ENCODE measurements around the gene CCDC92. TPM values are rescaled to one million over a fixed set of nuclear protein-coding genes. Genes with fewer than 3 reads are reported as not detected.

Gene CCDC92
- polyA plus RNA-seq, 1 donor from 2014 or later = 11.3 TPM

DNA sequence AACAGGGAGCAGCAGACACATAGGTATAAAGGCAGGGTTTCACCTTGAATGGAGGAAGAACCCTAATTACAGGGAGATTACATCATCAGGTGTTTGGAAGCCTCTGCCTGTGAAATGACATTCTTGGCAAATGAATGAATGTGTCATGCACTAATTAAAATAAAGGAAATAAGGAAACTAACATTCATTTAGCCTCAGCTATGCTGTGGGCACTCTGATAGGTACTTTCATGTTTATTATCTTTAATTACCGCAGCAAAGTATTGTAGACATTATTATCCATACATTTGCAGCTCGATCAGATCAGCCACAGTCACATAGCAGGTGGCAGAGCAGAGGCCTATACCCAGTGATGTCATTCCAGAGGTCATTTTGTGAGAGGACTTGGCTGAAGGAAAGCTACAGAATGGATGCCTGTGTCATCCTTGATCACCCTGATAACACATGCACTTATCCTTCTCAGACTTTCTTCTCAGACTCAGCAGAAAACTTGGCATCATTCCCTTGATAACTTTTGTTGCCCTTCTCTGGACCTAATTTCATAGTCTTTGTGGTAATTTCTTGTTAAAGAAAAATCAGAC, 18.8 kb upstream of the CCDC92 start:
- Histone ChIP-seq H3K36me3 (ENCODE audit: insufficient read depth, low read length) (no peaks in the 10 kb centered on the region), H3K27me3 (ENCODE audit: insufficient read depth, low read depth, low read length) (no peaks in the 10 kb centered on the region)

DNA sequence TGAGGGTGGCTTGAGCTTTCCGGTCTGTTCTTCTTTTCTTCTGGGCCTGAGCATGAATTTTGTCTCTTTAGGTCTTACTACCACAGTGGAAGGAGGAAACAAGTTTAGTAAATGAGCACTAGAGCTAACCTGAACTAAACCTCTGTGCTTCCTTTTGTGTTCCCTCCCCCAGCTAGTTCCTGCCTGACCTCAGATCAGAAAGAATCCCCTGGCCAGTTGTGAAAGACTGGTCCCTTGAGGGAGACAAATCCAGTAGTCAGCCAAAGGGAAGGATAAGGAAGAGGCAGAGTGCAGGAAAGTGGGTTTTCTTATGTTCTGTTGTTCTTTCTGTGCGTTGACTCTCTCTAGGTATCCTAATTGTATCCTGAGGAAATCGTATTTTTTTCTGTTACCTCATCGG, 17.9 kb upstream of the CCDC92 start:
- H3K4me3 ChIP-seq (ENCODE audit: low read length) = no peak overlapping the region
- H3K27ac ChIP-seq (ENCODE audit: low read length) = no peak overlapping the region
- no peaks in the 10 kb centered on the region for H3K27me3 ChIP-seq (ENCODE audit: insufficient read depth, low read depth, low read length)
- H3K4me2 ChIP-seq (ENCODE audit: low read length) = no peak overlapping the region
- peaks cover 59% of the 10 kb centered on the region for H3K79me2 ChIP-seq (replicated peaks; ENCODE audit: insufficient read depth, low read length)
- peaks cover 12% of the 10 kb centered on the region for H4K20me1 ChIP-seq (ENCODE audit: insufficient read depth)
- H3K9me2 ChIP-seq (ENCODE audit: insufficient read depth, low read length) = no peaks in the 10 kb centered on the region
- TF ChIP-seq, protein P1, sequence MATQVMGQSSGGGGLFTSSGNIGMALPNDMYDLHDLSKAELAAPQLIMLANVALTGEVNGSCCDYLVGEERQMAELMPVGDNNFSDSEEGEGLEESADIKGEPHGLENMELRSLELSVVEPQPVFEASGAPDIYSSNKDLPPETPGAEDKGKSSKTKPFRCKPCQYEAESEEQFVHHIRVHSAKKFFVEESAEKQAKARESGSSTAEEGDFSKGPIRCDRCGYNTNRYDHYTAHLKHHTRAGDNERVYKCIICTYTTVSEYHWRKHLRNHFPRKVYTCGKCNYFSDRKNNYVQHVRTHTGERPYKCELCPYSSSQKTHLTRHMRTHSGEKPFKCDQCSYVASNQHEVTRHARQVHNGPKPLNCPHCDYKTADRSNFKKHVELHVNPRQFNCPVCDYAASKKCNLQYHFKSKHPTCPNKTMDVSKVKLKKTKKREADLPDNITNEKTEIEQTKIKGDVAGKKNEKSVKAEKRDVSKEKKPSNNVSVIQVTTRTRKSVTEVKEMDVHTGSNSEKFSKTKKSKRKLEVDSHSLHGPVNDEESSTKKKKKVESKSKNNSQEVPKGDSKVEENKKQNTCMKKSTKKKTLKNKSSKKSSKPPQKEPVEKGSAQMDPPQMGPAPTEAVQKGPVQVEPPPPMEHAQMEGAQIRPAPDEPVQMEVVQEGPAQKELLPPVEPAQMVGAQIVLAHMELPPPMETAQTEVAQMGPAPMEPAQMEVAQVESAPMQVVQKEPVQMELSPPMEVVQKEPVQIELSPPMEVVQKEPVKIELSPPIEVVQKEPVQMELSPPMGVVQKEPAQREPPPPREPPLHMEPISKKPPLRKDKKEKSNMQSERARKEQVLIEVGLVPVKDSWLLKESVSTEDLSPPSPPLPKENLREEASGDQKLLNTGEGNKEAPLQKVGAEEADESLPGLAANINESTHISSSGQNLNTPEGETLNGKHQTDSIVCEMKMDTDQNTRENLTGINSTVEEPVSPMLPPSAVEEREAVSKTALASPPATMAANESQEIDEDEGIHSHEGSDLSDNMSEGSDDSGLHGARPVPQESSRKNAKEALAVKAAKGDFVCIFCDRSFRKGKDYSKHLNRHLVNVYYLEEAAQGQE (IDR thresholded peaks at IDR 0.05; ENCODE audit: borderline replicate concordance) = no peak
- no peaks in the 10 kb centered on the region for H3K9me3 ChIP-seq (ENCODE audit: low read length)
- H2AFZ ChIP-seq (ENCODE audit: low read depth, low read length) = no peak overlapping the region
- H3F3A ChIP-seq (ENCODE audit: insufficient read depth, low read length, poor library complexity, severe bottlenecking) = no peaks in the 10 kb centered on the region
- H3K36me3 ChIP-seq (ENCODE audit: insufficient read depth, low read length) = no peaks in the 10 kb centered on the region
- no peak overlapping the region for H3K9ac ChIP-seq (ENCODE audit: low read length)

More for the DNA sequence above, 18.8 kb upstream of the CCDC92 start:
- no peak overlapping the region for H3K27ac ChIP-seq (ENCODE audit: low read length)
- no peaks in the 10 kb centered on the region for H3K9me2 ChIP-seq (ENCODE audit: insufficient read depth, low read length)
- H3K4me3 ChIP-seq (ENCODE audit: low read length) = no peak overlapping the region
- H3F3A ChIP-seq (ENCODE audit: insufficient read depth, low read length, poor library complexity, severe bottlenecking) = no peaks in the 10 kb centered on the region
- H3K9me3 ChIP-seq (ENCODE audit: low read length) = no peaks in the 10 kb centered on the region
- no peak overlapping the region for H3K4me2 ChIP-seq (ENCODE audit: low read length)
- TF ChIP-seq EP300 (conservative IDR thresholded peaks at IDR 0.05; ENCODE audit: poor library complexity, severe bottlenecking) = no peak
- TF ChIP-seq MXI1 (conservative IDR thresholded peaks at IDR 0.05; ENCODE audit: poor library complexity, severe bottlenecking) = no peak
- TF ChIP-seq EZH2 (IDR thresholded peaks at IDR 0.05; ENCODE audit: borderline replicate concordance, insufficient read depth, low read length, poor library complexity, severe bottlenecking) = no peak
- no peak overlapping the region for H2AFZ ChIP-seq (ENCODE audit: low read depth, low read length)
- H3K9ac ChIP-seq (ENCODE audit: low read length) = no peak overlapping the region
- peaks cover 13% of the 10 kb centered on the region for H4K20me1 ChIP-seq (ENCODE audit: insufficient read depth)
- peaks cover 58% of the 10 kb centered on the region for H3K79me2 ChIP-seq (replicated peaks; ENCODE audit: insufficient read depth, low read length)

DNA sequence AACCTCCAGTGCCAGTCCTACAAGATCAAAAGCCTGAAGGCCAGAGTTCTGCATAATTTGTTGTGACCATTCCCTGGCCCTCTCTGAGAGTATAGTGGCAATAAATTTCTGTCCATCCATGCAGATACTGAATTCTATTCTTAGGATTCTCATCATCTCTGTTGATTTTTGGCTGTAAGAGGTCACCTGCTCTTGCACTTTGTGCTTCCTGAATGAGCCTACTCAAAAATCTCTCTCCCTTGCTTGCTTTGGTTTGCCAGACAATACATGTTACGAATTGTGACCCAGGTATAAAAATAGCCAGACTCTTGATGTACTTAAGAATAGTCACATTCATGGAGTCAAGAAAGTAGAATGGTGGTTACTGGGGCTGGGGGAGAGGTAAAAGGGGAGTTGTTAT, 17.1 kb upstream of the CCDC92 start:
- Histone ChIP-seq H3K9me2 (ENCODE audit: insufficient read depth, low read length) (no peaks in the 10 kb centered on the region), H4K20me1 (ENCODE audit: insufficient read depth) (peaks cover 8% of the 10 kb centered on the region), H3K27ac (ENCODE audit: low read length) (no peak overlapping the region), H3F3A (ENCODE audit: insufficient read depth, low read length, poor library complexity, severe bottlenecking) (no peaks in the 10 kb centered on the region), H2AFZ (ENCODE audit: low read depth, low read length) (no peak overlapping the region), H3K27me3 (ENCODE audit: insufficient read depth, low read depth, low read length) (no peaks in the 10 kb centered on the region), H3K36me3 (ENCODE audit: insufficient read depth, low read length) (no peaks in the 10 kb centered on the region), H3K4me3 (ENCODE audit: low read length) (no peak overlapping the region), H3K4me2 (ENCODE audit: low read length) (no peak overlapping the region), H3K79me2 (replicated peaks; ENCODE audit: insufficient read depth, low read length) (peaks cover 60% of the 10 kb centered on the region), H3K9ac (ENCODE audit: low read length) (no peak overlapping the region), H3K9me3 (ENCODE audit: low read length) (no peaks in the 10 kb centered on the region)
- TF ChIP-seq SMC3 (conservative IDR thresholded peaks at IDR 0.05; ENCODE audit: poor library complexity) (no peak), POLR2AphosphoS5 (IDR thresholded peaks at IDR 0.05) (no peak), EZH2 (IDR thresholded peaks at IDR 0.05; ENCODE audit: borderline replicate concordance, insufficient read depth, low read length, poor library complexity, severe bottlenecking) (no peak), EP300 (conservative IDR thresholded peaks at IDR 0.05; ENCODE audit: poor library complexity, severe bottlenecking) (no peak), RAD21 (conservative IDR thresholded peaks at IDR 0.05) (no peak), MXI1 (conservative IDR thresholded peaks at IDR 0.05; ENCODE audit: poor library complexity, severe bottlenecking) (no peak), TAF1 (IDR thresholded peaks at IDR 0.05; ENCODE audit: low read depth) (no peak)
- TF ChIP-seq, protein P1 (IDR thresholded peaks at IDR 0.05; ENCODE audit: borderline replicate concordance) = no peak
- TF ChIP-seq, protein P2, sequence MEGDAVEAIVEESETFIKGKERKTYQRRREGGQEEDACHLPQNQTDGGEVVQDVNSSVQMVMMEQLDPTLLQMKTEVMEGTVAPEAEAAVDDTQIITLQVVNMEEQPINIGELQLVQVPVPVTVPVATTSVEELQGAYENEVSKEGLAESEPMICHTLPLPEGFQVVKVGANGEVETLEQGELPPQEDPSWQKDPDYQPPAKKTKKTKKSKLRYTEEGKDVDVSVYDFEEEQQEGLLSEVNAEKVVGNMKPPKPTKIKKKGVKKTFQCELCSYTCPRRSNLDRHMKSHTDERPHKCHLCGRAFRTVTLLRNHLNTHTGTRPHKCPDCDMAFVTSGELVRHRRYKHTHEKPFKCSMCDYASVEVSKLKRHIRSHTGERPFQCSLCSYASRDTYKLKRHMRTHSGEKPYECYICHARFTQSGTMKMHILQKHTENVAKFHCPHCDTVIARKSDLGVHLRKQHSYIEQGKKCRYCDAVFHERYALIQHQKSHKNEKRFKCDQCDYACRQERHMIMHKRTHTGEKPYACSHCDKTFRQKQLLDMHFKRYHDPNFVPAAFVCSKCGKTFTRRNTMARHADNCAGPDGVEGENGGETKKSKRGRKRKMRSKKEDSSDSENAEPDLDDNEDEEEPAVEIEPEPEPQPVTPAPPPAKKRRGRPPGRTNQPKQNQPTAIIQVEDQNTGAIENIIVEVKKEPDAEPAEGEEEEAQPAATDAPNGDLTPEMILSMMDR (IDR thresholded peaks at IDR 0.05; ENCODE audit: poor library complexity, severe bottlenecking) = no peak
